Uterus (tissue), 2 donors: ENCODE data around the gene DMAC2.

Experiments
- POLR2A ChIP-seq, 2 donors: fragments of 450-650 bp; IDR thresholded peaks; one replicate each; pipeline ENCODE4 v1.6.1; 2016; ENCODE audit warnings: antibody characterized with exemption in 2 of 2, mild to moderate bottlenecking in 1 of 2, moderate library complexity in 1 of 2
- TF ChIP-seq, protein P1 (sequence below), 4 experiments: fragments of 200-600 bp in 2 of 4; fragments of 450-650 bp in 2 of 4; sonication (generic) in 2 of 4; IDR thresholded peaks; one replicate each; pipeline ENCODE4 v1.5.1; 2016 to 2019; ENCODE audit warnings: antibody characterized with exemption in 4 of 4, mild to moderate bottlenecking in 2 of 4, moderate library complexity in 1 of 4

DNA sequence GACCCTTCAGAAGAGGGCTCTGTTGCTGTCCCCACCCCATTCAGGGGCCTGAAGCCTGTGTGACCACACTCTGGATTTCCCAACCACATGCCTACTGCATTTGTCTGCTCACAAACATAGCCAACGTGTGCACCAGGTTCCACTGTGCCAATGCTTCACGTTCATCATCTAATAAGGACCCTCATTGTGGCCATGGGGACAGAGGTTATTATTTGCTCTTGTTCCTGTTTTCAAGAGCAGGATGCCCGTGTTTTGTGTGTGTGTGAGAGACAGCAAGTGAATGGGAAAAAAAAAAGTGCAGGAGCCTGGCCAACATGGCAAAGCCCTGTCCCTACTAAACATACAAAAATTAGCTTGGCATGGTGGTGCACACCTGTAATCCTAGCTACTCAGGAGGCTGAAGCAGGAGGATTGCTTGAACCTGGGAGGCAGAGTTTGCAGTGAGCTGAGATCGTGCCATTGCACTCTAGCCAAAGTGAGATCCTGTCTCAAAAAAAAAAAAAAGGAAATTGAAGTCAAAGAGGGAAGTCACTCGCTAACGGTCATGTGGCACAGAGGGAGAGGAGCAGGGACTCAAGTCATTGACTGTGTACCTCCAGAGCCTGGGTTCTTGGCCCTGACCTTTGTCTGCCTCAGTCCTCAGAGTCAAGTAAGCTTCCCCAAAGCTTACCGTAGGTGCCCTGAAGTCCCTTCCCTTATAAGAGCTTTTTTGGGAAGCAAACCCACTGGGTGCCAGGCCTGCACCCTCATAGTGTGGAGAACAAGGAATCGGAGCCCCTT, 19.4 kb downstream of the DMAC2 start:
- TF ChIP-seq, protein P1, sequence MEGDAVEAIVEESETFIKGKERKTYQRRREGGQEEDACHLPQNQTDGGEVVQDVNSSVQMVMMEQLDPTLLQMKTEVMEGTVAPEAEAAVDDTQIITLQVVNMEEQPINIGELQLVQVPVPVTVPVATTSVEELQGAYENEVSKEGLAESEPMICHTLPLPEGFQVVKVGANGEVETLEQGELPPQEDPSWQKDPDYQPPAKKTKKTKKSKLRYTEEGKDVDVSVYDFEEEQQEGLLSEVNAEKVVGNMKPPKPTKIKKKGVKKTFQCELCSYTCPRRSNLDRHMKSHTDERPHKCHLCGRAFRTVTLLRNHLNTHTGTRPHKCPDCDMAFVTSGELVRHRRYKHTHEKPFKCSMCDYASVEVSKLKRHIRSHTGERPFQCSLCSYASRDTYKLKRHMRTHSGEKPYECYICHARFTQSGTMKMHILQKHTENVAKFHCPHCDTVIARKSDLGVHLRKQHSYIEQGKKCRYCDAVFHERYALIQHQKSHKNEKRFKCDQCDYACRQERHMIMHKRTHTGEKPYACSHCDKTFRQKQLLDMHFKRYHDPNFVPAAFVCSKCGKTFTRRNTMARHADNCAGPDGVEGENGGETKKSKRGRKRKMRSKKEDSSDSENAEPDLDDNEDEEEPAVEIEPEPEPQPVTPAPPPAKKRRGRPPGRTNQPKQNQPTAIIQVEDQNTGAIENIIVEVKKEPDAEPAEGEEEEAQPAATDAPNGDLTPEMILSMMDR (IDR thresholded peaks at IDR 0.05): no peak
- no peak for TF ChIP-seq POLR2A (IDR thresholded peaks at IDR 0.05)
